Measurements from ENCODE around the gene LYSET. TPM values are rescaled to one million over a fixed set of nuclear protein-coding genes. Genes with fewer than 3 reads are reported as not detected.
"Not testable (repeated sequence)": the region's sequence is repeated elsewhere in the genome, so short reads cannot be mapped to it uniquely, and the experiment has no call there.

The LYSET gene
- total RNA-seq: 10.1 and 11.5 TPM in 2 replicates

- H3K79me2 ChIP-seq (ENCODE audit: insufficient read depth, low read length): peaks cover 45% of the 10 kb centered on the region
- H3K36me3 ChIP-seq (ENCODE audit: insufficient read depth, low read length): peaks cover 8% of the 10 kb centered on the region
- H3K4me2 ChIP-seq (ENCODE audit: insufficient read depth, low read length): peak within 1 kb of the TSS; percentile 99
- H3K4me1 ChIP-seq (ENCODE audit: insufficient read depth, low read length): peaks cover 13% of the 10 kb centered on the region
- peak within 1 kb of the TSS; percentile 92 for H2AFZ ChIP-seq (ENCODE audit: low read length)
- H4K20me1 ChIP-seq (ENCODE audit: insufficient read depth, low read length): peaks cover 9% of the 10 kb centered on the region
- peak within 1 kb of the TSS; percentile 94 for H3K27ac ChIP-seq (ENCODE audit: low read depth, low read length)
- no peaks in the 10 kb centered on the region for H3K9me3 ChIP-seq (ENCODE audit: low read depth, low read length)
- no peaks in the 10 kb centered on the region for H3K27me3 ChIP-seq (ENCODE audit: insufficient read depth, low read length)
- H3K4me3 ChIP-seq (ENCODE audit: insufficient read depth, low read length): peak within 1 kb of the TSS; percentile 95
- TF ChIP-seq CTCF (IDR thresholded peaks at IDR 0.05; ENCODE audit: extremely low read depth, low read depth, low read length): peak; percentile 10
- peak; percentile 98 for DNase-seq (ENCODE audit: insufficient read length, low spot score, missing footprints)
Measured at GRCh38 chr14:93184391-93185348, at the start of gene LYSET, which contains the start of gene MOAP1. Gene LYSET (plus strand): TSS chr14:93185317. CDS start chr14:93185406, 89 bp downstream. Gene MOAP1 (minus strand): TSS chr14:93184897. CDS start chr14:93184242, 655 bp downstream.

- Histone ChIP-seq H3K27ac (ENCODE audit: low read depth, low read length) (no peak overlapping the region), H3K79me2 (ENCODE audit: insufficient read depth, low read length) (no peaks in the 10 kb centered on the region), H2AFZ (ENCODE audit: low read length) (no peak overlapping the region), H3K9me3 (ENCODE audit: low read depth, low read length) (no peaks in the 10 kb centered on the region), H3K36me3 (ENCODE audit: insufficient read depth, low read length) (no peaks in the 10 kb centered on the region), H3K27me3 (ENCODE audit: insufficient read depth, low read length) (no peaks in the 10 kb centered on the region), H3K4me1 (ENCODE audit: insufficient read depth, low read length) (no peaks in the 10 kb centered on the region), H3K4me2 (ENCODE audit: insufficient read depth, low read length) (no peak overlapping the region), H4K20me1 (ENCODE audit: insufficient read depth, low read length) (no peaks in the 10 kb centered on the region), H3K4me3 (ENCODE audit: insufficient read depth, low read length) (no peak overlapping the region)
- DNase-seq (ENCODE audit: insufficient read length, low spot score, missing footprints): peak; percentile 50
- TF ChIP-seq CTCF (IDR thresholded peaks at IDR 0.05; ENCODE audit: extremely low read depth, low read depth, low read length): no peak
Measured at GRCh38 chr14:93135399-93135798, 49.7 kb upstream of the LYSET start.

GRCh38 chr14:93136009-93136408 lies 49.1 kb upstream of the LYSET start:
- Histone ChIP-seq H3K36me3 (ENCODE audit: insufficient read depth, low read length) (no peaks in the 10 kb centered on the region), H3K4me3 (ENCODE audit: insufficient read depth, low read length) (no peak overlapping the region)

GRCh38 chr14:93136508-93136907 lies 48.6 kb upstream of the LYSET start:
- not testable (repeated sequence) for H3K27me3 ChIP-seq (ENCODE audit: insufficient read depth, low read length); H3K4me2 ChIP-seq (ENCODE audit: insufficient read depth, low read length); H3K79me2 ChIP-seq (ENCODE audit: insufficient read depth, low read length); H4K20me1 ChIP-seq (ENCODE audit: insufficient read depth, low read length); H3K4me3 ChIP-seq (ENCODE audit: insufficient read depth, low read length); H2AFZ ChIP-seq (ENCODE audit: low read length); H3K36me3 ChIP-seq (ENCODE audit: insufficient read depth, low read length); H3K4me1 ChIP-seq (ENCODE audit: insufficient read depth, low read length); H3K27ac ChIP-seq (ENCODE audit: low read depth, low read length); H3K9me3 ChIP-seq (ENCODE audit: low read depth, low read length)
- peak; percentile 73 for DNase-seq (ENCODE audit: insufficient read length, low spot score, missing footprints)

More at GRCh38 chr14:93136009-93136408, 49.1 kb upstream of the LYSET start:
- TF ChIP-seq CTCF (IDR thresholded peaks at IDR 0.05; ENCODE audit: extremely low read depth, low read depth, low read length): no peak
- Histone ChIP-seq H3K9me3 (ENCODE audit: low read depth, low read length) (no peaks in the 10 kb centered on the region), H4K20me1 (ENCODE audit: insufficient read depth, low read length) (no peaks in the 10 kb centered on the region), H3K4me1 (ENCODE audit: insufficient read depth, low read length) (no peaks in the 10 kb centered on the region), H3K79me2 (ENCODE audit: insufficient read depth, low read length) (no peaks in the 10 kb centered on the region), H2AFZ (ENCODE audit: low read length) (no peak overlapping the region), H3K27ac (ENCODE audit: low read depth, low read length) (no peak overlapping the region), H3K27me3 (ENCODE audit: insufficient read depth, low read length) (no peaks in the 10 kb centered on the region), H3K4me2 (ENCODE audit: insufficient read depth, low read length) (no peak overlapping the region)
- DNase-seq (ENCODE audit: insufficient read length, low spot score, missing footprints): peak; percentile 35
